Renal cortical epithelial cell (primary cell): Measurements from ENCODE around the gene PAQR4. TPM values are rescaled to one million over a fixed set of nuclear protein-coding genes. Genes with fewer than 3 reads are reported as not detected.

Experiments used
- DNase-seq: peaks from one replicate; pipeline ENCODE4 v3.0.0-alpha.2; 2011; ENCODE audit warnings: low read depth
- total RNA-seq: library from RNA; depleted of rRNA; stranded (reverse); fragments of >200 nt; gene quantifications from 2 replicates; pipeline ENCODE4 v1.2.3, GENCODE V29; 2014

The PAQR4 gene
- total RNA-seq, 1 donor from 2014 or later = 2.3 TPM

DNA sequence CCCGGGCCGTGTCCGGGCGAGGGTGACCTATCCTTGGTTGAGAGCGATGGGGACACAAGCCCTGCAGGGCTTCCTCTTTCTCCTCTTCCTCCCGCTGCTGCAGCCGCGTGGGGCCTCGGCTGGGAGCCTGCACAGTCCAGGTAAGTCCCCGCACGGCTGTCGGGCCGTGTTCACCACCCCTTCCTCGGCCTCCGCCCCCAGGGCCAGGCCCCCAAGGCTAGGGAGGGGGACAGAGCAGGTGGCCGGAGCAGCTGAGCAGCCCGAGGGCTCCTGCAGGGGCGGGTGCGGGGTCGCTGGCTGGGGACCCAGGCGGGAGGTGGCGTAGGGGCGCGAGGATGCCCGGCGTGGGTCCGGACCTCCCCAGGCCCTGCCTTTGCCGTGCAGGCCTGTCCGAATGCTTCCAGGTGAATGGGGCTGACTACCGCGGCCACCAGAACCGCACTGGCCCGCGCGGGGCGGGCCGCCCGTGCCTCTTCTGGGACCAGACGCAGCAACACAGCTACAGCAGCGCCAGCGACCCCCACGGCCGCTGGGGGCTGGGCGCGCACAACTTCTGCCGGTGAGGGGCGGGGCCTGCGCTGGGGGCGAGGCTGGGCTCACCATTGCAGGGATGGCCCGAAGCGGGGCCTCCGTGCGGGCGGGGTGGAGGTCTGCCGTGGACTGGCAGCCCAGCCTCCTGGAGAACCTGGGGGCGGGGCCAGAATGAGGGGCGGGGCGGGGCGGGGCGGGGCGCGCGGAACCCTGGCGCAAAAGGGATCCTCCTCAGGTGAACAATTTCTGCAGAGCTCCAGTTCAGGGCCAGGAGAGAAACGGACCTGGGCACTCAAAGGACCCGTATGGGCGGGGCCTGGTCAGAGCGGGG lies 4.4 kb upstream of the PAQR4 start:
- no peak for DNase-seq

DNA sequence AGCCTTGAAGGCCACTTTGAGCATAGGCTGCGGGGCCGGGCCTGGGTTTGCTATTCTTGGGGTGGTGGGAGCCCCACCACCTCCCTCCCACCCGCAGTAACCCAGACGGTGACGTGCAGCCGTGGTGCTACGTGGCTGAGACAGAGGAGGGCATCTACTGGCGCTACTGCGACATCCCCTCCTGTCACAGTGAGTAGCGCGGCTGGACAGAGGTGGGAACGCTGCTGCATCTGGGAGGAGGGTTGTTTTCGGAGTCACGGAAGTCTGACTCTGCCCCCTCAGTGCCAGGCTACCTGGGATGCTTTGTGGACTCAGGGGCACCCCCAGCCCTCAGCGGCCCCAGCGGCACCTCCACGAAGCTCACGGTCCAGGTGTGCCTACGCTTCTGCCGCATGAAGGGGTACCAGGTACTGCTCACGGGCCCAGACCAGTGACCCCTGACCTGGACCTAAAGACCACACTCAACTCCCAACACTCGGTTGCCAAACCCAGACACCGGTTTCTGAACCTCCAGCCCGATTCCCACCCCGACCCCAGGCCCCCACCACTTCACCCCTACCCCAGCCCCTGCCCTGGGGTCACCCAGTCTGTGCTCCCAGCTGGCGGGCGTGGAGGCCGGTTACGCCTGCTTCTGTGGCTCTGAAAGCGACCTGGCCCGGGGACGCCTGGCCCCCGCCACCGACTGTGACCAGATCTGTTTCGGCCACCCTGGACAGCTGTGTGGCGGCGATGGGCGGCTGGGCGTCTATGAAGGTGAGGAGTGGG lies 2.9 kb upstream of the PAQR4 start:
- DNase-seq = no peak

DNA sequence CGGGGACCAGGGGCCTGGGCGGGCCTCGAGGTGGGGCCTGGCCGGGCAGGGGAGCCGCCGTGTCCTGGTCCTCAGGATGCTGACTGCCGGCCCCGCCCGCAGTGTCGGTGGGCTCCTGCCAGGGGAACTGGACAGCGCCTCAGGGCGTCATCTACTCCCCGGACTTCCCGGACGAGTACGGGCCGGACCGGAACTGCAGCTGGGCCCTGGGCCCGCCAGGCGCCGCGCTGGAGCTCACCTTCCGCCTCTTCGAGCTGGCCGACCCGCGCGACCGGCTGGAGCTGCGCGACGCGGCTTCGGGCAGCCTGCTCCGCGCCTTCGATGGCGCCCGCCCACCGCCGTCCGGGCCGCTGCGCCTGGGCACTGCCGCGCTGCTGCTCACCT lies 2.3 kb upstream of the PAQR4 start:
- no peak for DNase-seq

DNA sequence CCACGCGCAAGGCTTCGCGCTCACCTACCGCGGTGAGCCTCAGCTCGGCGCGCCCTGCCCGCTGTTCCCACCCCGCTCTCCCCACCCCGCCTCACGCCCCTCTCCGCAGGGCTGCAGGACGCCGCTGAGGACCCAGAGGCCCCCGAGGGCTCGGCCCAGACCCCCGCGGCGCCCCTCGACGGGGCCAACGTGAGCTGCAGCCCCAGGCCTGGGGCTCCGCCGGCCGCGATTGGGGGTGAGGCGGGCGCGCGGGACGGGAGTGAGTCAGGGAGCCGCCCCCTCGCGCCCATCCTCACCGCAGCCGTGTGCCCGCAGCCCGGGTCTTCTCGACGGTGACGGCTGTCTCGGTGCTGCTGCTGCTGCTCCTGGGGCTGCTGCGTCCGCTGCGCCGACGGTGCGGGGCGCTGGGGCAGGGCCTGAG lies 1.9 kb upstream of the PAQR4 start:
- no peak for DNase-seq

DNA sequence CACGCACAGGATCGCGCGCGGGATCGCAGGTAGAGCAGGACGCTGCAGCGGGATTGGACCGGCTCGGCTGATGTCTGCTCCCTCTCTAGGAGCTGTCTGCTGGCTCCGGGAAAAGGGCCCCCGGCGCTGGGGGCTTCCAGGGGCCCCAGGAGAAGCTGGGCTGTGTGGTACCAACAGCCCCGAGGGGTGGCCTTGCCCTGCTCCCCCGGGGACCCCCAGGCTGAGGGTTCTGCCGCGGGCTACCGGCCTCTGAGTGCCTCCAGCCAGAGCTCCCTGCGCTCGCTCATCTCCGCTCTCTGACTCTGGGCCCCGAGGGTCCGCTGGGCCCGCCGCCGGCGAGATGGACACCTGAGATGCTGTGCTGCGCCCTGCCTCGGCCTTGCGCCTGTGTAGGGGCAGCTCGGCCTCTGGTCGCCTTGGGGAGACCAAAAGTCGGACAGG lies 1.4 kb upstream of the PAQR4 start:
- DNase-seq = no peak

DNA sequence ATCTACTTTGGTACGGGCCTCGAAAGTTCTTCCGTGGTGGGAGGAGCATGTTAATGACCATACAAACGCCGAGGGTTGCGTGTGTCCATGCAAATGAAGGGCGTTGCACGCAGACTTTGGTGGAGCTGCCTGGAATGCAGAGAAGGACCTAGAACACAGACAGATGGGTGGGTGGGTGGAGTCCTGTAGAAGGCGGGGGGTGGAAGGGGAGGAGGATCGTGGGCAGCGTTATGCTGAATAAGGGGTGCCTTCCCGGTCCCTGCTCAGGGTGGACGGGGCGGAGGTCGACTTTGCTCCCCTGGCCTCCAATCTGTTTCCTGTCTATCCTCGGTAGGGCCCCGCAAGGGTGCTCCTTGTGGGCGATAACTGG lies 795 bp upstream of the PAQR4 start:
- no peak for DNase-seq

DNA sequence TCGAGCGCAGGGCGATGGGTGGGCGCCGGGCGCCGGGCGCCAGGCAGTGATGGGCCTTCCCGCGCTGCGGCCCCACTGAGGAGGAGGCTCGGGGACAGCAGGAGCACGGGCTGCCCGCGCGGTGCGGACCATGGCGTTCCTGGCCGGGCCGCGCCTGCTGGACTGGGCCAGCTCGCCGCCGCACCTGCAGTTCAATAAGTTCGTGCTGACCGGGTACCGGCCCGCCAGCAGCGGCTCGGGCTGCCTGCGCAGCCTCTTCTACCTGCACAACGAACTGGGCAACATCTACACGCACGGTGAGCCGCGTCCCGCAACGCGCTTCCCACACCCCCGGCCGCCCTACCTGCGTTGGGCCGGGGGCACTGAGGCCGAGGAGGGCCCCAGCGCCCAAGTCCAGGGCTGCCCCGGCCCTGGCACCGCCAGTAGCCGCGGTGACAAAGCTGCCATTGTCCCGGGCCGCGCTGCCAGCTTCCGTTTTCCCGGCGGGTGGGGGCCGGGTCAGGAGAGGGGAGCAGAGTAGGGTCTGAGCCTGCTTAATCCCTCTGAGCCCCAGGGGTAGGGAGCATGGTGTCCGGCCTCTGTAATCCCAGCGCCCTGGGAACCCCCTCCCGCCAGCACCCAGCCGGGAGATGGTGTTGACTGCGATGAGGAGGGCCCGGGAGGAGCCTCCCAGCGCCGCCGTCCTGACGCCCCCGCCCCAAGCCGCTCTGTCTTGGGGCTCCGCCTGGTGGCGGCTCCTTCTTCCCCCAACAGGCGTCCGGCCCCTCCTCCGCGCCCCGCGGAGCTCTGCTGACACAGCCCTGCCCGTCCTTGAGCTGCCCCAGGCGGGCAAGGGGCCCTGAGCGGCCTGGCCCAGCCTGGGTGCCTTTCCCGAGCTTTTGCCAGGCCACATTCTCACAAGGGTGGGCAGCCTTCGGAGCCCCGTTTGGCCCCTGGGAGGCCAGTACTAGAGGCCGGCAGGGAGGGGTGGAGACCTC lies 685 bp downstream of the PAQR4 start:
- DNase-seq = peak; percentile 26

DNA sequence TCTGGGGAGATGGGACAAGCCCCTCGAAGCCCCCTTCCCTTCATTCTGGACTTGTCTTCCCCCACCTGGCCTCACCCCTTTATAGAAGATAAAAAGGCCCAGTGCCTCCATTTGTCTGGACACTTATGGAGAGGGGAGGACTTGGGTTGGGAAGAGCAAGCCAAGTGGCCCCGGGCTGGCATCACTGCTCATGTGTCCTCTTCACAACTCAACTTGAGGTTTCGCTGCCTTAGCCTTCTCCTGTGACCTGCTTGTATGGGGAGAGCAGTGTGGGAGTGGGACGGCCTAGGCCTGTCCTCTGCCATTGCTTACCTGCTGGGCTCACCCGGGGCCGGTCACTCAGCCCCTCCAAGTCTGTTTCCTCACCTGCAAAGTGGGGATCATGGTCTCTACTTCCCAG lies 1.4 kb downstream of the PAQR4 start:
- no peak for DNase-seq

DNA sequence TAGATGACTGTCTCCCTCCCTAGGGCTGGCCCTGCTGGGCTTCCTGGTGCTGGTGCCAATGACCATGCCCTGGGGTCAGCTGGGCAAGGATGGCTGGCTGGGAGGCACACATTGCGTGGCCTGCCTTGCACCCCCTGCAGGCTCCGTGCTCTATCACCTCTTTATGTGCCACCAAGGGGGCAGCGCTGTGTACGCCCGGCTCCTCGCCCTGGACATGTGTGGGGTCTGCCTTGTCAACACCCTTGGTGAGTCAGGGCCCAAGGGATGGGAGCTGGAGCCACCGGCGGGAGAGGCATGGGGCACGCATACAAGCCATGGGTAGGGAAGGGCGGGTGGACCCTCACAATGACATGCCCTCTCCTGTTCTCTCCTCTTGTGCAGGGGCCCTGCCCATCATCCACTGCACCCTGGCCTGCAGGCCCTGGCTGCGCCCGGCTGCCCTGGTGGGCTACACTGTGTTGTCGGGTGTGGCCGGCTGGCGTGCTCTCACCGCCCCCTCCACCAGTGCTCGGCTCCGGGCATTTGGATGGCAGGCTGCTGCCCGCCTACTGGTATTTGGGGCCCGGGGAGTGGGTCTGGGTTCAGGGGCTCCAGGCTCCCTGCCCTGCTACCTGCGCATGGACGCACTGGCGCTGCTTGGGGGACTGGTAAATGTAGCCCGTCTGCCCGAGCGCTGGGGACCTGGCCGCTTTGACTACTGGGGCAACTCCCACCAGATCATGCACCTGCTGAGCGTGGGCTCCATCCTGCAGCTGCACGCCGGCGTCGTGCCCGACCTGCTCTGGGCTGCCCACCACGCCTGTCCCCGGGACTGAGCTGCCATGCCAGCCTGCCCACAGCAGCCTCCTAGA lies 2.2 kb downstream of the PAQR4 start:
- no peak for DNase-seq

DNA sequence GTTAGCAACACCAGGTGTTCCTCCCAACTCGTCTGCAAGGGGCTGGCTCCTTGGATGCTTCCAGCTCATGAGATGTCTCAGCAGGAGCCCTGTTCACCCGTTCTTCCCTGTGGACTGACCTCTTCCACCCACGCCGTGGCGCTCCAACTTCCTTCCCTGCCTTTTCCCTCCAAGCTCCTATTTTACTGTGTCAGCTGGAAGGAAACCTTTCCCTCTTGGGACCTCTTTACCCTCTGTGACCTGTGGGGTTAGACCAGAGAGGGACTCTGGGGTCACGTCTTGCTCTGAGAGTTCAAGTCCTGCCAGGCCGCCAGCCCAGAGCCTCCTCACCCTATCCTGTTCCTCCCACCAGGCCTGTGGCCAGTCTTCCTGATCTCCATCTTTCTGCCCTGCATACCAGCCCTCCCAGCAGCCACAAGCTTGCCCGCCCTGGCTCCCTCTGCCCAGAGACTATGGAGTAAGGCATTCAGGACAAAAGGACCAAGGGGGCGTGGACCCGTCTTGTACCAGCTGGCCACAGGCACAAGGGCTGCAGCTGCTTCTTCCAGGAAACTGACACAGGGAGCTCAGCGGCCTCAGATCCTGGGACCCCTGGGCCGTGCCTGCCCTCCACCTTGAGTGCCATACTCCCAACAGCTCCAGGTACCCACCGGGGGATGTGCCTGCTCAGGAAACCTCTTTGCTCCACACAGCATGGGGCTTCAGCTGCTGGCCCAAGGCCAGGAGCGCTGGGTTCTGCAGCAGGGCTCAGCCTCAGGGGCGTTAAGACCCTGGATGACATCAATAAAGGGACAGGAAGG lies 3.0 kb downstream of the PAQR4 start:
- no peak for DNase-seq

DNA sequence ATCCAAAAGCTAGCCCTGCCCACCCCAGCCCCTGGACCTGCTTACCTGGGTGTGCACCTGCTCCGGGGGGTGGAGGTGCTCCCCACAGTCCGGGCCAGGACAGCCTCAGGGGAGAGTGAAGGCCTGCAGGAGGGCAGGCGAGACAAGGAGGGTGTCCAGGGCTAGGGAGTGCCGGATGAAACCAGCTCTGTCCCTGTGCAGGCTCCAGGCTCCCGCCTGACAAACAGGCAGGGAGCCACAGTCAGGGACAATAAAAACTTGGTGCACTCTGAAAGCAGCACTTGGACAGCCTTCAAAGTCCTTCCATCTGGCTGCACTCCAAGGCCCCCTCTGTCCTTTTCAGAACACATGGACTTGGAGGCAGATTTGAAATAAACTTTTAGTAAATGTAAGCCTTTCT lies 3.9 kb downstream of the PAQR4 start:
- no peak for DNase-seq

DNA sequence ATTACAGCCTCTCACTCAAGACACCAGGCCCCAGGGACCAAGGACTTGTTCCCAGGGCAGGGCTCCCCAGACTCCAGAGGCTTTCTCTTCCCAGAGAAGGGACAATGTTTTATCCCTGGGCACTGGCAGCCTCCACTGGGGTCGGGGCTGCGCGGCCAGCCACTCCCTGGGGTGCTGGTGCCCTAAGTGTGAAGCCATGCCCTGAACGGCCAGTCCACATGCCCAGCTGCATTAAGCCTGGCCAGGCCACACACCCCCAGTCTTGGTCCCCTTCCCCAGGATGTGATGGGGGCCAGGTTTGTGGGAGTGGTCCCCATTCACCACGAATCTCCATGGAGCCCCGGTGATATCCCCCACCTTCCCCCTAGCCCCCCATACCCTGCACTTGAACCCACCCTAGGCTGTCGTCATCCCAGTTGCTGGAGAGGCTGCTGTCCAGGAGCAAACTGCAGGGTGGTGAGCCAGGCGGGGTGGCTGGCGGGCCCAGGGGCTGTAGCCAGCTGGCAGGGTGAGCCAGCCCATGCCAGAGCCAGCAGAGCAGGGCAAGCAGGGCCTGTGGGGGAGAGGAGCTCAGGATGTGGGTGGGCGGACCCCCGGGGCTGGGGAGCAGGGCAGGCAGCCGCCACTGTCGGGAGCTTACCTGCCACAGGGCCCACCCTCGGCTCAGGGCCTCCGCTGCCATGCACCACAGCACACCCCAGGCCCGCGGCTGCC lies 4.6 kb downstream of the PAQR4 start:
- DNase-seq = no peak

DNA sequence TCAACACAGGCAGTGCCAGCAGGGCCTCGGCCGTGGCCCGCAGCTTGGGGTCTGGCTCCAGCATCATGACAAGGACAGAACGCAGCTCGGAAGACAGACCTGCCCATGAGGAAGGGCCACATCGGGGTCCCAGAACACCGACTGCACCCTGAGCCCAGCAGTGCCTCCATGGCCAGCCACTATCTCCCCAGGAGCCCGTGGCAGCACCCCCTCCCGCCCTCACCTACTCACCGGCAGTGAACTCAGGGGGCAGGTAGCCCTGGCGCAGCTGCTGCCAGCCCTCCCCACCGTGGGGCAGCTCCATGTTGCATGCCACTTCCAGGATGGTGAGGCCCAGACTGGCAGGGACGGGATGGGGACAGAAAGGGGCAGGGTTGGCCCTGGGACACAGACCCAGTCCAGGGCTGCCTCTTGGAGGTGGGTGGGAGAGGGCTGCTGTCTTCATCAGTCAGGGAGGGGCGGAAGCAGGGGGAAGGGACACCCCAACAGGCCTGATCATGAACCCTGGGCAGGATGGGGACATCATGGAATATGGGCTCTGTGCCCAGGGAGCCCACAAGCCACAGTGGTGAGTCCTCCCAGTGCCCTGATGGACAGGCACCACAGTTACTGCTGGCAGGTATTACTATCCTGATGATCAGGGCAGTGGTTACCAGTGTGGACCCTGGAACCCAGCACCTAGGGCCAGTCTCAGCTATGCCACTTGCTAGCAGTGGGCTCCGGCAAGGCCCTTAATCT lies 5.3 kb downstream of the PAQR4 start:
- no peak for DNase-seq

DNA sequence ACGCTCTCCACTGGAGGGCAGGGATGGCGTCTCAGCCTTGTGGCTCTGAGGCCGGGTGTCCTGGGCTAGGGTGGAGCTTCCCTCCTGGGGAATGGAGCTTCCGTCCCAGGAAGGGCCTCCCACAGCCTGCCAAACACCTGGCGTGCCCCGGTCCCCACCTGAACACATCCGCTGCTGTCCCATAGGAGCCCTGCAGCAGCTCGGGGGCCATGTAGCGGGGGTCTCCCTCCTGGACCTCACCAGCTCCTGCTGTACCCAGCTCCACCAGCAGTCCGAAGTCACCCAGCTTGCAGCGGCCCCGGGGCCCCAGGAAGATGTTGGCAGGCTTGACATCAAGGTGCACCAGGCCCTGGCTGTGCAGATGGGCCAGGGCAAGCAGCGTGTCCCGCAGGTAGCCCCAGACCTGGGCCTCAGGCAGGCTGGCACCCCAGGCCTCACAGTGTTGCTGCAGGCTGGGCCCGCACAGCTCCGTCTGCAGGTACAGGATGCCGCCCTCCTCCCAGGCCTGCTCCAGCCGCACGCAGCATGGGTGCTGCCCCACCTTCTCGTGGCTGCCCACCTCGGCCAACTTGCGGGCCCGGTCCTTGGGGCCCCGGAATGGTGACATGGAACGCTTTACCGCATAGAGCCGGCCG lies 6.1 kb downstream of the PAQR4 start:
- no peak for DNase-seq

DNA sequence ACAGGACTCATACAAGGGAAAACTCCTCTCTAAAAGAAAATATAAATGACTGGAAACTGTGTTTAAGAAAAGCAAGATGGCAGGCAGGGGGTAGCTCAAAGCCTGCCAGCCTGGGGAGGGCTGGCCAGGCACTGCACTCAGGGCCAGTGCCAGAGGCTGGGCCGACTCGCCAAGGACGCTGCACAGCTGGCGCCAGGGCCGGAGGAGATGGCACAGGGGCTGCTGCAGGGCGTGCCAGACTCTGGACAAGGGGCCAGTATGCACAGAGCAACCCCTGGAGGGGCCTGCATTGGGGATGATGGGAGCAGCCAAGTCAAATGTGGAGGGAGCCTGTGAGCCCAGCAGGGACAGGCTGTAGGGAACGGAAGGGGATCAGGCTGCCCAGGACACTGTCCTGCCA lies 7.1 kb downstream of the PAQR4 start:
- DNase-seq = no peak

DNA sequence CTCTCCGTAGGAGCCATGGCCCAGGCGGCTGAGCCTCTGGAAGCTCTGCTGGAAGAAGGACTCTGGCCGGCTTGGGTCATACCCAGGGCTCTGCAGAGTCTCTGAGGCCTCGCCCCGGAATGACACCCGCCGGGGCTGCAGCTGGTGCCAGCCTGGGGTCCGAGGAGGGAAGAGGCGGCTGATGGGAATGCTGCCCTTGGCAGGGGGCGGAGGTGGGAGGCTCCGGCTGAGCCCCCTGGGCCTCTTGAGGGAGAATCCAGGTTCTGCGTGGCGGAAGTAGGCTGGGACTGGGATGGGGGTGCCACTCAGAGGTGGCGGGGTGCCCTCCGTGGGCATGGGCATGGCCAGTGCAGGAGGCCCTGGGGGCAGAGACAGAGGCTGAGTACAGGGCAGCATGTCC lies 7.5 kb downstream of the PAQR4 start:
- no peak for DNase-seq

DNA sequence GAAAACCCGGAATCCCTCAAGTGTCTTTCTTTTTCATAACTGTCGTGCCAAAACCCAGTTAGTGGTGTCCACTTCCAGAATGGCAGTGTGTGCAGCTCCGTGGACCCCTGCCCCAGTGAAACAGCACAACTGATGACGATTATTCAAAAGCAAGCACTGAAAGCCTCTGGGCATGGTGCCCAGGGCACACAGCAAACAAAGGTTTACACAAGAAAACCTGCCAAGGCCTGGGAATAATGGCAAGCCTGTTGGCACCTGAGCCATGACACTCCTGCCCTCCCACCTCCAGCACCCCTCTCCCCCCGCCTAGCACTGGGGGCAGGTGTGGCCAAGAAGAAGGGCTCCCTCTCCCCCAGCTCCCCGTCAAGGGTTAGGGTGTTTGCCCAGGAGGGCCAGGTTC lies 8.3 kb downstream of the PAQR4 start:
- DNase-seq = no peak

DNA sequence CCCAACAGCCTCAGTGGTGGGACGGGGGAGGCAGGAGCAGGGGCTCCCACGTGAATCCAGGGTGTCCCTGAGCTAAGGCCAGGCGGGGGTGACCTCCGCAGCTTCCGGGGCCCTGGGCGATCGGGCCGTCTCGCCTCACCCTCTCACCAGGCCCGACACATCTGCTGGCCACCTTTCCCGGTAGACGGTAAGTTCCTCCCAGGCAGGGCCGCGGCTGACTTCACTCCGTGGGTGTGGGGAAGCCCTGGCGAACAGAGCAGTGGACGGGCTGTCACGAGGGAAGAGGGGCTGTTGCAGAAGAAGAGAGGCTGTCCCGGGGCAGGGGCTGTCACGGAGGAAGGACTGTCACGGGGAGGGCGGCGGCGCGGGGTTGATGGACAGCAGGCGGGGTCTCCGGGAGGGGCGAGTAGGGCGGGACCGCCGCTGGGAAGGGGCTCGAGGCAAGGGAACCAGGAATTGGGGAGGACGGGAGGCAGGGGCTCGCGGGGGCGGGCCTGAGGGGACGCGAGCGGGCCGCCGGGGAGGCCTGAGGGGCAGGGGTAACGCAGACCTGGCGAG lies 10.6 kb downstream of the PAQR4 start:
- no peak for DNase-seq
